Activated T-helper 1 cell treated with anti-CD3 and anti-CD28 coated beads, Interleukin-12 subunit alpha, Interleukin-12 subunit beta, Interleukin-2, Interleukin-4 antibody, amounts not matched to agents 30 ng/mL and 10 ng/mL and 1 ng/mL, durations not matched to agents 14 hours and 24 hours and 36 hours (primary cell): ENCODE measurements around the gene ITGB5. TPM values are rescaled to one million over a fixed set of nuclear protein-coding genes. Genes with fewer than 3 reads are reported as not detected.

ENCODE experiments used
- DNase-seq: peaks from one replicate; pipeline ENCODE4 v3.0.0; 2021; ENCODE audit warnings: low spot score
- H3K27ac Mint-ChIP-seq: one replicate; pipeline ENCODE4 v1.8.0; 2021; ENCODE audit warnings: mild to moderate bottlenecking, mixed read lengths
- H3K27me3 Mint-ChIP-seq: one replicate; pipeline ENCODE4 v1.8.0; 2022; ENCODE audit warnings: mild to moderate bottlenecking, moderate library complexity, mixed read lengths; ENCODE audit not compliant: insufficient read depth
- H3K36me3 Mint-ChIP-seq: one replicate; pipeline ENCODE4 v1.8.0; 2021; ENCODE audit warnings: low read depth, mixed read lengths
- H3K4me1 Mint-ChIP-seq: one replicate; pipeline ENCODE4 v1.8.0; 2021; ENCODE audit warnings: low read depth, mixed read lengths
- H3K4me3 Mint-ChIP-seq: one replicate; pipeline ENCODE4 v1.8.0; 2021; ENCODE audit warnings: mild to moderate bottlenecking, moderate library complexity, mixed read lengths
- H3K9me3 Mint-ChIP-seq: one replicate; pipeline ENCODE4 v1.8.0; 2021; ENCODE audit warnings: mixed read lengths
- intact Hi-C: fragments of 100-400 bp; cut with micrococcal nuclease; formaldehyde crosslinking; loops from one replicate; pipeline ENCODE4 v1.15.1; 2024
- total RNA-seq: library from RNA; stranded (reverse); gene quantifications from 2 replicates; pipeline ENCODE4 v1.2.3, GENCODE V29; 2022

Gene ITGB5
- total RNA-seq, 1 donor from 2014 or later: 2.2 TPM

GRCh38 chr3:124804875-124805274, 82.3 kb downstream of the ITGB5 start:
- intact Hi-C loops: no loop called here
- Mint-ChIP-seq H3K27me3 (peaks cover 6% of the 10 kb centered on the region), H3K4me3 (no peak overlapping the region), H3K4me1 (no peaks in the 10 kb centered on the region), H3K27ac (no peak overlapping the region), H3K9me3 (no peaks in the 10 kb centered on the region), H3K36me3 (no peaks in the 10 kb centered on the region)
- DNase-seq: no peak

DNA sequence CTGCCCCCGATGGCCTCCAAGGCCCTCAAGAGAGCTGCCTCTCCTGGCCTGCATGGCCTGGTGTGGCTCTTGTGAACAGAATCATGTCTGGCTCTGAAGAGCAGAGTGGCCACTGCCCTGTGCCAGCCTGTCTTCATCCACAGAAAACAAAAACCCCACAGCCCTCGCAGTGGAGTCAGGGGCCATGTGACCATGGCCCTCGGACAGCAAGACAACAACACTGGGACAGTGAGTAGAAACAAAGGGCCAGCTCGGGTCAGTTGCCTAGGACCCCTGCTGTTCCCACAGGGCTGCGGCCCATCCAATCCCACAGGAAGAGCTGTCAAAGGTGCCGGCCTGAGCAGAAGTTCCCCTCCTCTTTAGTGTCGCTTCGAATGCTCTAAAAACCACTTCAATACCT, 84.5 kb downstream of the ITGB5 start:
- no peak overlapping the region for H3K4me3 Mint-ChIP-seq
- H3K36me3 Mint-ChIP-seq: no peaks in the 10 kb centered on the region
- H3K4me1 Mint-ChIP-seq: no peaks in the 10 kb centered on the region
- no peak for DNase-seq
- intact Hi-C loops: no loop called here
- H3K27me3 Mint-ChIP-seq: peaks cover 3% of the 10 kb centered on the region
- no peaks in the 10 kb centered on the region for H3K9me3 Mint-ChIP-seq
- no peak overlapping the region for H3K27ac Mint-ChIP-seq

DNA sequence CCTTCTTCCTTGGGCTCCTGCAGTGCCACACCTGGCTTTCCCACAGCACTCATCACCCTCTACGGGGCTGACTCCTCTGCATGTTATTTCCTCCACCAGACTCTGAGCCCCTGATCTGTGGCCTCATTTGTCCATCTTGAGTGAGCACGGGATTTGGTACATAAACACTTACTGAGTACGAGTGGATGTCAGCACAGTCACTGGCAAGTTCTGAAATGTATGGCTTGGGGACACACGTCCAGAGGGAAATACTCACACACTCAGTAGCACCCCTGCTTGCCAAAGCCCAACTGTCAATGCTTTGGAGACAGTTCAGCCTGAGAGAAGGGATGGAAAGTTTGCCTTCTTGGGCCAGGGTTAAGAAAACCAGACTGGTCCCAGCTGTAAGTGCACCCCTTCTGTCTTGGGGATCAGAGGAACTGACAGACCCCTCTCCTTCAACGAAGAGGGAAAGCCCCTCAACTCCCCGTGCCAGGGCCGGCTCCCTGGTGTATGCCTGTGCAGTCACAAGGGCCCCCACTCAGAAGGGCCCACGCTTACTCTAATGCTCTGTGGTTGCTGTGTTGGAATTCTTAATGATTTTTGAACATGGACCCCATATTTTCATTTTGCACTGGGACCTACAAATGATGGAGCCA, 85.0 kb downstream of the ITGB5 start:
- Mint-ChIP-seq H3K27ac (no peak overlapping the region), H3K4me3 (no peak overlapping the region), H3K4me1 (no peaks in the 10 kb centered on the region), H3K27me3 (peaks cover 3% of the 10 kb centered on the region), H3K36me3 (no peaks in the 10 kb centered on the region), H3K9me3 (no peaks in the 10 kb centered on the region)
- intact Hi-C loops: no loop called here
- no peak for DNase-seq

GRCh38 chr3:124800511-124801258, 86.5 kb downstream of the ITGB5 start:
- Mint-ChIP-seq H3K36me3 (no peaks in the 10 kb centered on the region), H3K27me3 (no peaks in the 10 kb centered on the region), H3K27ac (no peak overlapping the region), H3K4me3 (no peak overlapping the region), H3K9me3 (no peaks in the 10 kb centered on the region), H3K4me1 (no peaks in the 10 kb centered on the region)
- DNase-seq: no peak
- intact Hi-C loops: no loop called here

GRCh38 chr3:124800076-124800475, 87.1 kb downstream of the ITGB5 start:
- intact Hi-C loops: no loop called here
- peaks cover 1% of the 10 kb centered on the region for H3K27me3 Mint-ChIP-seq

DNA sequence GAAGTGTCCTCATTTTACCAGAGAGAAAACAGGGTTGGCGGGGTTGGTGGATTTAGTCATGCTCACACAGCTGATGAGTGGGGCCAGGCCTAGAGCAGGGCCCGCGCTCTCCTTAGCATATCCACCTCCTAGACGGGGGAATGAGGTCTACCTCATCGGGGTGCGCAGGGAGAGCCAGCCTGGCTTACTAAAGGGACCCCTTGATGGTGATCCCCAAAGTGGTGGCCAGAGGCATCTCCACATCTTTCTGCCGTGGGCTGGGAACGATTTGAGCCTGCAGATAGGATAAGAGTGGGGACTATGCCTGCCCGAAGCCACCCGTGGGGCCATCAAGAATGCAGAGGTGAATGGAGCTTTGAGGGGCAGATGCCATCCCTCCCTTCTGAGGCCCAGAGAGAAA, 87.5 kb downstream of the ITGB5 start:
- Mint-ChIP-seq H3K27me3 (peaks cover 4% of the 10 kb centered on the region), H3K4me1 (no peaks in the 10 kb centered on the region), H3K9me3 (no peaks in the 10 kb centered on the region), H3K4me3 (no peak overlapping the region), H3K36me3 (no peaks in the 10 kb centered on the region), H3K27ac (no peak overlapping the region)
- intact Hi-C loops: no loop called here
- no peak for DNase-seq

More at GRCh38 chr3:124800076-124800475, 87.1 kb downstream of the ITGB5 start:
- DNase-seq: no peak
- no peaks in the 10 kb centered on the region for H3K9me3 Mint-ChIP-seq
- no peaks in the 10 kb centered on the region for H3K36me3 Mint-ChIP-seq
- no peak overlapping the region for H3K4me3 Mint-ChIP-seq
- H3K4me1 Mint-ChIP-seq: no peaks in the 10 kb centered on the region
- H3K27ac Mint-ChIP-seq: no peak overlapping the region

DNA sequence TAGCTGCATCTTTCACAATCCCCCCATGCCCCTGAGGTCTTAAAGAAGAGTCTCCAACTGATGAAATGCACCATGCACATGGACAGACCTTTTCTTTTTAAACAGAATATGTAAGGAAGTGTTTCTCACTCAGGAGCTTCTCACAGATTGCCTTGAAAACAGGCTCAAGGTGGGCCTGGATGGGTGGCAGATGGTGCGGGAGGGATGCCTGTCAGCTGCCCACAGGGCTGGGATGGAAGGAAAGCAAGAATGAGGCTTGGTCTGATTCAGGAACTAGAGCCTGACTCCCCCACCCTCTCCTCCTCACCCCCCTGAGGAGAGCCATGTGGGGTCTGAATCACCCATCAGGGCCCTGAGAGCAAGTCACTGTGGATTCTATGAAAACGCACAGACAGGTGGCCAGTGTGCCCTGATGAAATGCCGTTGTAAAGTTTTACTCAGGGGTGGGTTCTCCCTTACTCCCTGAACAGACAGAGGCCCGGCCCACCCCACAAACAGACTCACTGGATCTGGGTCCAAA, 89.7 kb downstream of the ITGB5 start:
- peaks cover 6% of the 10 kb centered on the region for H3K27me3 Mint-ChIP-seq
- H3K4me3 Mint-ChIP-seq: no peak overlapping the region
- no peak overlapping the region for H3K27ac Mint-ChIP-seq
- no peak for DNase-seq
- intact Hi-C loops: no loop called here
- no peaks in the 10 kb centered on the region for H3K4me1 Mint-ChIP-seq
- H3K36me3 Mint-ChIP-seq: no peaks in the 10 kb centered on the region
- H3K9me3 Mint-ChIP-seq: no peaks in the 10 kb centered on the region

DNA sequence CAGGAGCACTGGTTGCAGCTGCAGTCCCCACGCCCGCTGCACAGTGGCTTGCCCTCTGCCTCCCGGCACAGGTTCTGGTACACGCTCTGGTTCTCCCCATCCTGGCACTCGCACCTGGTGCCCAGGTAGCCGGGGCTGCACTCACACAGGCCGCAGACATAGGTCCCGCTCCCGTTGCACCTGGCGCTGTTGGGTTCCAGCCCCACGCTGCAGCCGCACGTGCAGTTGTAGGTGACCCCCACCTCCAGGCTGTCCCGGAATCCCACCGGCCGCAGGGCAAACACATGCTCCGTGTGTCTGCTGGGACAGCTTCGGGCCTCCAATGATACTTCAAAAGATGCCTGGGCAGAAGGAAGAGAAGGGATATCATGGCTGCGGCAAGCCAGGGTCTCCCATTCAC, 90.7 kb downstream of the ITGB5 start:
- Mint-ChIP-seq H3K27ac (no peak overlapping the region), H3K4me1 (peaks cover 4% of the 10 kb centered on the region), H3K4me3 (no peak overlapping the region), H3K36me3 (no peaks in the 10 kb centered on the region), H3K9me3 (no peaks in the 10 kb centered on the region), H3K27me3 (peaks cover 13% of the 10 kb centered on the region)
- intact Hi-C loops: no loop called here
- no peak for DNase-seq

DNA sequence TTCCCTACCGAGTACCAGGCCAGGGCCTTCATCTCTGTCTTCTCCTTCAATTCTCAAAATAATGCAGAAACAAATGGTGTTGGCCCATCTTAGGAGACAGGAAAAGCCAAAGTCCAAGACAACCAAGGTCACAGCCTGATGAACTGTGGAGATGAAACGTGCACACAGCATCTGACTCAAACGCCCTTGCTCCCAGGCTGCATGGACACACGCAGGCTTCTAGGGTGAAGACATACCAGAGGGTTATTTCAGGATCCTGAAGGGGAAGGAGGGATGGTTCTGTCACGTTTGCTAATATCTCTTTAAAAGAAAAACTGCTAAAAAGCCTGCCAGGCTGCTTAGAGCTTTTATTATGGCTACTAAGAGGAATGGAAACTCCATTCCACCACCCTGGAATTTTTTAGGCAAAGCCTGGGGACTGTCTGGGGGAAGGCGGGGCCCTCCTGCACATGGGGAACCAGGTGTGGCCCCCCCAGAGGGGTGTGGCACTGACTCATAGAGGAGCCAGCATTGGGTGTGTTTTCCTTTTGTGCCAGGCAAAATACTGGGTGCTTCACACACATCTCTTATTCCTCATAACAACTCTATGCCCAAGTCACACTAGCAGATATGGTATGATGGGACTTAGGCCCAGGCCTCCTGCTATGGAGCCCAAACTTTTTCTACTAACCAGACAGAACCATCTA, 94.0 kb downstream of the ITGB5 start:
- Mint-ChIP-seq H3K27me3 (peaks cover 14% of the 10 kb centered on the region), H3K4me3 (no peak overlapping the region), H3K36me3 (no peaks in the 10 kb centered on the region), H3K9me3 (no peaks in the 10 kb centered on the region), H3K4me1 (peaks cover 8% of the 10 kb centered on the region), H3K27ac (no peak overlapping the region)
- intact Hi-C loops: no loop called here
- no peak for DNase-seq

GRCh38 chr3:124792341-124793040, 94.7 kb downstream of the ITGB5 start:
- Mint-ChIP-seq H3K4me3 (no peak overlapping the region), H3K27ac (no peak overlapping the region), H3K4me1 (peaks cover 12% of the 10 kb centered on the region), H3K9me3 (no peaks in the 10 kb centered on the region), H3K27me3 (peaks cover 14% of the 10 kb centered on the region), H3K36me3 (no peaks in the 10 kb centered on the region)
- DNase-seq: no peak
- intact Hi-C loops: no loop called here

DNA sequence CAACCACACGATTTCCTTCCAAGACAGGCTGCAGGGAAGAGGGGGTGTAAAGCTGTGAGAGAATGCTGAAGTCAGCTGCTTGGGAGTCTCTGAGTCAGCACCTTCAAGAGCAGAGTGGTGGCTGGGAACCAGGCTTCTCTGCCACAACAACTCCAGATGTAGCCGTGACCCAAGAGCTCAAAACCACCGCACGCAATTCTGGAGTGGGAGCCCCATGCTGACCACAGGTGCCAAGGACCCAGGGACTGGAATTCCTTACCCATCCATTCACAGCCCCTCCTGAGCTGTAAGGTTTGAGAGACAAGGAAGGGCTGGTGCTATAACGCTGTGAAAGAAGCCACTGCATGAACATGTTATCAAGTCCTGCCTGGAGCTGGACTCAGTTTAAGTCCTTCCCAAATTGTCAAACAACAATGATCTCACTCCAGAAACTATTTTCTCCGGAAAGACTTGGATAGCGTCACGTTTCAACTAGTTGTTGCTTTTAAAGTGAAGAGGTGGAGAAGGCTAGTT, 95.5 kb downstream of the ITGB5 start:
- Mint-ChIP-seq H3K9me3 (no peaks in the 10 kb centered on the region), H3K4me3 (no peak overlapping the region), H3K4me1 (peaks cover 18% of the 10 kb centered on the region), H3K36me3 (no peaks in the 10 kb centered on the region), H3K27ac (no peak overlapping the region), H3K27me3 (peaks cover 14% of the 10 kb centered on the region)
- DNase-seq: no peak
- intact Hi-C loops: no loop called here

DNA sequence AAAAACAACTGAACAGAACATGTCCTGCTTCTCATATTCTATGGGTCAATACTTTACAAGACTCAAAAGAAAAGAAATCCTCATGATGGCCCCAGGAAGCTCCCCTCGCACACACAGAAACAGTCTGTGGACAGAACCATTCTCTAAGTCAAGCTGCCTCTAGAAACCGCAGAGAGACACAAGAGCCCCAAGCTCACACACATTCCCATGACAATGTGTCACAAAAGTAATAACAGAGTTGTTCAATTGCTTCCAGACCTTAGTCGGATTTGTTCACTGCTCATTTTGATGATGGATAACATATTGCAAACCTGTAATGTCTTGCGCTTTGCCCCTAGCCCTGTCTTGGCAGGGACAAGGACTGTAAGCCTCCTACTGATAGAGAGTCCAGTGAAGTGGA, 96.0 kb downstream of the ITGB5 start:
- intact Hi-C loops: no loop called here
- DNase-seq: no peak
- Mint-ChIP-seq H3K36me3 (no peaks in the 10 kb centered on the region), H3K9me3 (no peaks in the 10 kb centered on the region), H3K27ac (no peak overlapping the region), H3K4me3 (no peak overlapping the region), H3K4me1 (peaks cover 18% of the 10 kb centered on the region), H3K27me3 (peaks cover 14% of the 10 kb centered on the region)
